Activated naive CD4-positive, alpha-beta T cell treated with Interleukin-2 at 50 U/mL for 16 hours (primary cell): ENCODE data around the gene ACKR2.
"Not testable (repeated sequence)": the region's sequence is repeated elsewhere in the genome, so short reads cannot be mapped to it uniquely, and the experiment has no call there.

Source experiments
- DNase-seq: peaks from one replicate; pipeline ENCODE4 v3.0.0-alpha.2; 2020

Gene ACKR2

GRCh38 chr3:42801784-42802183 is 7.5 kb upstream of the ACKR2 start:
- DNase-seq: no peak

GRCh38 chr3:42802876-42803413 is 6.3 kb upstream of the ACKR2 start:
- no peak for DNase-seq

GRCh38 chr3:42803414-42804105 is 5.7 kb upstream of the ACKR2 start:
- no peak for DNase-seq

- DNase-seq: peak; percentile 95
Measured at GRCh38 chr3:42804106-42804830, 5.0 kb upstream of the ACKR2 start, which contains the start of gene HIGD1A. Gene HIGD1A (minus strand): TSS chr3:42804490. CDS start chr3:42794253, 10,237 bp downstream.

GRCh38 chr3:42804831-42805132 is 4.5 kb upstream of the ACKR2 start:
- DNase-seq: no peak

GRCh38 chr3:42805141-42805821 is 4.0 kb upstream of the ACKR2 start:
- no peak for DNase-seq

GRCh38 chr3:42807929-42808328 is 1.3 kb upstream of the ACKR2 start:
- DNase-seq: no peak

GRCh38 chr3:42810706-42811105 is 1.5 kb downstream of the ACKR2 start:
- DNase-seq: not testable (repeated sequence)

- DNase-seq: not testable (repeated sequence)
Measured at GRCh38 chr3:42811118-42811883, 2.1 kb downstream of the ACKR2 start.

- no peak for DNase-seq
Measured at GRCh38 chr3:42814246-42814645, 5.0 kb downstream of the ACKR2 start.

GRCh38 chr3:42814914-42815507 is 5.8 kb downstream of the ACKR2 start:
- DNase-seq: no peak

- no peak for DNase-seq
Measured at GRCh38 chr3:42815826-42816225, 6.6 kb downstream of the ACKR2 start.

- no peak for DNase-seq
Measured at GRCh38 chr3:42819351-42819965, 10.2 kb downstream of the ACKR2 start.

GRCh38 chr3:42820746-42821051 is 11.5 kb downstream of the ACKR2 start:
- DNase-seq: no peak

GRCh38 chr3:42822828-42823227 is 13.6 kb downstream of the ACKR2 start:
- DNase-seq: no peak

- no peak for DNase-seq
Measured at GRCh38 chr3:42823351-42823750, 14.1 kb downstream of the ACKR2 start.

GRCh38 chr3:42826141-42826540 is 16.9 kb downstream of the ACKR2 start:
- DNase-seq: no peak

- DNase-seq: no peak
Measured at GRCh38 chr3:42827023-42827422, 17.8 kb downstream of the ACKR2 start.

GRCh38 chr3:42827654-42828053 is 18.4 kb downstream of the ACKR2 start:
- DNase-seq: no peak

GRCh38 chr3:42829083-42829627 is 19.9 kb downstream of the ACKR2 start:
- no peak for DNase-seq

- no peak for DNase-seq
Measured at GRCh38 chr3:42829628-42830436, 20.6 kb downstream of the ACKR2 start.
